Measurements from ENCODE around the gene RXRA. TPM values are rescaled to one million over a fixed set of nuclear protein-coding genes. Genes with fewer than 3 reads are reported as not detected.

Gene RXRA
- total RNA-seq, 6 donors from 2014 or later, result 43.8 to 92.7 (median 74.1) TPM

GRCh38 chr9:134283111-134283515 lies 43.1 kb upstream of the RXRA start:
- Histone ChIP-seq H3K4me3 (peak overlapping the region in 1 of 4 donors; percentile 8), H3K4me1 (peaks cover 5 to 15% (median 10%) of the 10 kb centered on the region in 4 donors), H3K9me3 (peaks cover 0 to 3% (median 0%) of the 10 kb centered on the region in 4 donors), H3K36me3 (no peaks in the 10 kb centered on the region), H3K27ac (peak overlapping the region in 1 of 4 donors; percentile 49), H3K27me3 (no peaks in the 10 kb centered on the region)
- TF ChIP-seq EP300 (IDR thresholded peaks at IDR 0.05) (no peak), CTCF (IDR thresholded peaks at IDR 0.05) (no peak)
- ATAC-seq (ENCODE audit: low FRiP score in 2 of 2) (peak in 1 of 2 donors; percentile 47), DNase-seq (peak; percentile 49 to 85)
- 24 to 25% methylated on average over 12 to 16 of the region's 23 CpGs for WGBS, 2 donors

GRCh38 chr9:134283692-134284265 lies 42.5 kb upstream of the RXRA start:
- ATAC-seq (ENCODE audit: low FRiP score in 2 of 2) (no peak), DNase-seq (peak in 1 of 2 donors; percentile 61)
- H3K4me3 ChIP-seq, result no peak overlapping the region
- TF ChIP-seq EP300 (IDR thresholded peaks at IDR 0.05), result no peak
- no peak for TF ChIP-seq POLR2A (IDR thresholded peaks at IDR 0.05)
- TF ChIP-seq CTCF (IDR thresholded peaks at IDR 0.05), result no peak
- TF ChIP-seq POLR2AphosphoS5 (IDR thresholded peaks at IDR 0.05), result no peak
- no peak overlapping the region for H3K27ac ChIP-seq
- no peaks in the 10 kb centered on the region for H3K27me3 ChIP-seq
- 82 to 89% methylated on average over 13 to 15 of the region's 15 CpGs for WGBS, 2 donors
- peaks cover 5 to 15% (median 10%) of the 10 kb centered on the region in 4 donors for H3K4me1 ChIP-seq
- no peaks in the 10 kb centered on the region for H3K36me3 ChIP-seq
- no peaks in the 10 kb centered on the region for H3K9me3 ChIP-seq

GRCh38 chr9:134284273-134284672 lies 42.0 kb upstream of the RXRA start:
- Histone ChIP-seq H3K9me3 (no peaks in the 10 kb centered on the region), H3K27me3 (no peaks in the 10 kb centered on the region), H3K36me3 (no peaks in the 10 kb centered on the region), H3K4me1 (peaks cover 5 to 15% (median 10%) of the 10 kb centered on the region in 4 donors), H3K27ac (no peak overlapping the region), H3K4me3 (no peak overlapping the region)
- ATAC-seq (ENCODE audit: low FRiP score in 2 of 2), result no peak
- TF ChIP-seq POLR2AphosphoS5 (IDR thresholded peaks at IDR 0.05) (no peak), EP300 (IDR thresholded peaks at IDR 0.05) (no peak), POLR2A (IDR thresholded peaks at IDR 0.05) (no peak), CTCF (IDR thresholded peaks at IDR 0.05) (no peak)
- DNase-seq, result no peak
- 86% methylated on average over 9 of the region's 9 CpGs; no CpG with 5 or more reads in 1 of the 2 donors for WGBS, 2 donors

GRCh38 chr9:134284741-134285140 lies 41.5 kb upstream of the RXRA start:
- Histone ChIP-seq H3K36me3 (no peaks in the 10 kb centered on the region), H3K9me3 (no peaks in the 10 kb centered on the region), H3K27me3 (no peaks in the 10 kb centered on the region), H3K27ac (no peak overlapping the region), H3K4me3 (no peak overlapping the region), H3K4me1 (peaks cover 5 to 15% (median 10%) of the 10 kb centered on the region in 4 donors)
- DNase-seq (no peak), ATAC-seq (ENCODE audit: low FRiP score in 2 of 2) (no peak)
- WGBS, 2 donors, result 73 to 81% methylated on average over 3 to 12 of the region's 12 CpGs
- TF ChIP-seq POLR2AphosphoS5 (IDR thresholded peaks at IDR 0.05), result no peak
- TF ChIP-seq CTCF (IDR thresholded peaks at IDR 0.05), result no peak
- no peak for TF ChIP-seq EP300 (IDR thresholded peaks at IDR 0.05)
- no peak for TF ChIP-seq POLR2A (IDR thresholded peaks at IDR 0.05)

Measured in upper lobe of left lung (tissue), 6 donors.